ENCODE measurements around the gene PDE6D. TPM values are rescaled to one million over a fixed set of nuclear protein-coding genes. Genes with fewer than 3 reads are reported as not detected.
A peak's percentile ranks its signal among the peaks of the same experiment; 100 is the strongest.

The PDE6D gene
- total and polyA plus RNA-seq, 2 of the 13 experiments (the other 11 are each of a cell fraction or from before 2014, with no cell fraction given), result 14.1 to 23.2 TPM

DNA sequence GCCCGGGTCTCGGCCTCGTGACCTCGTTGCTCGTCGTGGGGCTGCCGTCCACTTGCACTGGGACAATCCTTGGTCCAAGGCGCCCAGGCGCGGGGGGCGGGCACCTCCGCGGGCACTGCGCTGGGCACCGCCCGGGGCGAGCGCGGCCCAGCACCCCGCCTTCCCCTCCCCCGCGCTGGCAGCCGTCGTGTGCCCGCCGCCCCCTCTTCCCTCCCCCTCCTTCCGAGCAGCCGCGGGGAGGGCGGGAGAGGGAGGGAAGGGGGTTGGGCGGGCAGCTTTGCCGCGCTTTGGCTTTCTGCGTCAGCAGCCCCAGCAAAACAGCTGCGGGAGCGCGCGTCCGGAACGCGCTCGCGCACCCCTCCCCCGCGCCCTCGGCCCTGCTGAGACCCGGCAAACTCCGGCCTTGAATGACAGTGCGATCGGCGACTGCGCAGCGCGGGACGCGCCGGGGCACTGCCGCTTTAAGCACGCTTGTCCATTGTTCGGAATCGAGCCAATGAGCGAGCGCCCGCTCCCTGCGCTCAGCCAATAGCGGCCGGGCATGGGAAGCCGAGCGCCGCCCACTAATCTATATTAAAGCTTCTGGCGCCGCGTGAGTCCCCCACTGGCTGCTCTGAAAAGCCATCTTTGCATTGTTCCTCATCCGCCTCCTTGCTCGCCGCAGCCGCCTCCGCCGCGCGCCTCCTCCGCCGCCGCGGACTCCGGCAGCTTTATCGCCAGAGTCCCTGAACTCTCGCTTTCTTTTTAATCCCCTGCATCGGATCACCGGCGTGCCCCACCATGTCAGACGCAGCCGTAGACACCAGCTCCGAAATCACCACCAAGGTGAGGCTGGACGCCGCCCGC is 72.9 kb downstream of the PDE6D start, which contains the start of gene PTMA (continued):
- TF ChIP-seq, protein P1, sequence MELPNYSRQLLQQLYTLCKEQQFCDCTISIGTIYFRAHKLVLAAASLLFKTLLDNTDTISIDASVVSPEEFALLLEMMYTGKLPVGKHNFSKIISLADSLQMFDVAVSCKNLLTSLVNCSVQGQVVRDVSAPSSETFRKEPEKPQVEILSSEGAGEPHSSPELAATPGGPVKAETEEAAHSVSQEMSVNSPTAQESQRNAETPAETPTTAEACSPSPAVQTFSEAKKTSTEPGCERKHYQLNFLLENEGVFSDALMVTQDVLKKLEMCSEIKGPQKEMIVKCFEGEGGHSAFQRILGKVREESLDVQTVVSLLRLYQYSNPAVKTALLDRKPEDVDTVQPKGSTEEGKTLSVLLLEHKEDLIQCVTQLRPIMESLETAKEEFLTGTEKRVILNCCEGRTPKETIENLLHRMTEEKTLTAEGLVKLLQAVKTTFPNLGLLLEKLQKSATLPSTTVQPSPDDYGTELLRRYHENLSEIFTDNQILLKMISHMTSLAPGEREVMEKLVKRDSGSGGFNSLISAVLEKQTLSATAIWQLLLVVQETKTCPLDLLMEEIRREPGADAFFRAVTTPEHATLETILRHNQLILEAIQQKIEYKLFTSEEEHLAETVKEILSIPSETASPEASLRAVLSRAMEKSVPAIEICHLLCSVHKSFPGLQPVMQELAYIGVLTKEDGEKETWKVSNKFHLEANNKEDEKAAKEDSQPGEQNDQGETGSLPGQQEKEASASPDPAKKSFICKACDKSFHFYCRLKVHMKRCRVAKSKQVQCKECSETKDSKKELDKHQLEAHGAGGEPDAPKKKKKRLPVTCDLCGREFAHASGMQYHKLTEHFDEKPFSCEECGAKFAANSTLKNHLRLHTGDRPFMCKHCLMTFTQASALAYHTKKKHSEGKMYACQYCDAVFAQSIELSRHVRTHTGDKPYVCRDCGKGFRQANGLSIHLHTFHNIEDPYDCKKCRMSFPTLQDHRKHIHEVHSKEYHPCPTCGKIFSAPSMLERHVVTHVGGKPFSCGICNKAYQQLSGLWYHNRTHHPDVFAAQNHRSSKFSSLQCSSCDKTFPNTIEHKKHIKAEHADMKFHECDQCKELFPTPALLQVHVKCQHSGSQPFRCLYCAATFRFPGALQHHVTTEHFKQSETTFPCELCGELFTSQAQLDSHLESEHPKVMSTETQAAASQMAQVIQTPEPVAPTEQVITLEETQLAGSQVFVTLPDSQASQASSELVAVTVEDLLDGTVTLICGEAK (IDR thresholded peaks at IDR 0.05), result no peak
- TF ChIP-seq, protein P1 (CRISPR knock-in tag; IDR thresholded peaks at IDR 0.05), result peak; percentile 82
- TF ChIP-seq TBX2 (CRISPR knock-in tag; IDR thresholded peaks at IDR 0.05; ENCODE audit: borderline replicate concordance) (peak; percentile 79; the same call in 1 of the 2 replicates), ZFP82 (CRISPR knock-in tag; IDR thresholded peaks at IDR 0.05; ENCODE audit: borderline replicate concordance) (peak; percentile 73; the same call in 1 of the 2 replicates), ATM (IDR thresholded peaks at IDR 0.05; ENCODE audit: borderline replicate concordance) (no peak), PAF1 (CRISPR knock-in tag; IDR thresholded peaks at IDR 0.05) (no peak), KMT2B (CRISPR knock-in tag; IDR thresholded peaks at IDR 0.05) (no peak), SRY (CRISPR knock-in tag; IDR thresholded peaks at IDR 0.05) (peak; percentile 83), ZNF121 (CRISPR knock-in tag; IDR thresholded peaks at IDR 0.05) (no peak), ZNF484 (CRISPR knock-in tag; IDR thresholded peaks at IDR 0.05; ENCODE audit: borderline replicate concordance, low read depth) (no peak), CEBPG (CRISPR knock-in tag; IDR thresholded peaks at IDR 0.05) (no peak), CBX1 (IDR thresholded peaks at IDR 0.05; ENCODE audit: low read depth) (peak; percentile 69), RFX3 (CRISPR knock-in tag; IDR thresholded peaks at IDR 0.05) (no peak)
- TF ChIP-seq, protein P2, sequence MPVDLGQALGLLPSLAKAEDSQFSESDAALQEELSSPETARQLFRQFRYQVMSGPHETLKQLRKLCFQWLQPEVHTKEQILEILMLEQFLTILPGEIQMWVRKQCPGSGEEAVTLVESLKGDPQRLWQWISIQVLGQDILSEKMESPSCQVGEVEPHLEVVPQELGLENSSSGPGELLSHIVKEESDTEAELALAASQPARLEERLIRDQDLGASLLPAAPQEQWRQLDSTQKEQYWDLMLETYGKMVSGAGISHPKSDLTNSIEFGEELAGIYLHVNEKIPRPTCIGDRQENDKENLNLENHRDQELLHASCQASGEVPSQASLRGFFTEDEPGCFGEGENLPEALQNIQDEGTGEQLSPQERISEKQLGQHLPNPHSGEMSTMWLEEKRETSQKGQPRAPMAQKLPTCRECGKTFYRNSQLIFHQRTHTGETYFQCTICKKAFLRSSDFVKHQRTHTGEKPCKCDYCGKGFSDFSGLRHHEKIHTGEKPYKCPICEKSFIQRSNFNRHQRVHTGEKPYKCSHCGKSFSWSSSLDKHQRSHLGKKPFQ (CRISPR knock-in tag; IDR thresholded peaks at IDR 0.05; ENCODE audit: insufficient replicate concordance), result peak; percentile 81
- TF ChIP-seq, protein P3, sequence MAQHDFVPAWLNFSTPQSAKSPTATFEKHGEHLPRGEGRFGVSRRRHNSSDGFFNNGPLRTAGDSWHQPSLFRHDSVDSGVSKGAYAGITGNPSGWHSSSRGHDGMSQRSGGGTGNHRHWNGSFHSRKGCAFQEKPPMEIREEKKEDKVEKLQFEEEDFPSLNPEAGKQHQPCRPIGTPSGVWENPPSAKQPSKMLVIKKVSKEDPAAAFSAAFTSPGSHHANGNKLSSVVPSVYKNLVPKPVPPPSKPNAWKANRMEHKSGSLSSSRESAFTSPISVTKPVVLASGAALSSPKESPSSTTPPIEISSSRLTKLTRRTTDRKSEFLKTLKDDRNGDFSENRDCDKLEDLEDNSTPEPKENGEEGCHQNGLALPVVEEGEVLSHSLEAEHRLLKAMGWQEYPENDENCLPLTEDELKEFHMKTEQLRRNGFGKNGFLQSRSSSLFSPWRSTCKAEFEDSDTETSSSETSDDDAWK (CRISPR knock-in tag; IDR thresholded peaks at IDR 0.05), result no peak
- TF ChIP-seq, protein P4, sequence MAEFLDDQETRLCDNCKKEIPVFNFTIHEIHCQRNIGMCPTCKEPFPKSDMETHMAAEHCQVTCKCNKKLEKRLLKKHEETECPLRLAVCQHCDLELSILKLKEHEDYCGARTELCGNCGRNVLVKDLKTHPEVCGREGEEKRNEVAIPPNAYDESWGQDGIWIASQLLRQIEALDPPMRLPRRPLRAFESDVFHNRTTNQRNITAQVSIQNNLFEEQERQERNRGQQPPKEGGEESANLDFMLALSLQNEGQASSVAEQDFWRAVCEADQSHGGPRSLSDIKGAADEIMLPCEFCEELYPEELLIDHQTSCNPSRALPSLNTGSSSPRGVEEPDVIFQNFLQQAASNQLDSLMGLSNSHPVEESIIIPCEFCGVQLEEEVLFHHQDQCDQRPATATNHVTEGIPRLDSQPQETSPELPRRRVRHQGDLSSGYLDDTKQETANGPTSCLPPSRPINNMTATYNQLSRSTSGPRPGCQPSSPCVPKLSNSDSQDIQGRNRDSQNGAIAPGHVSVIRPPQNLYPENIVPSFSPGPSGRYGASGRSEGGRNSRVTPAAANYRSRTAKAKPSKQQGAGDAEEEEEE (CRISPR knock-in tag; IDR thresholded peaks at IDR 0.05; ENCODE audit: borderline replicate concordance), result no peak
